ENCODE data around the gene BTF3.

DNA sequence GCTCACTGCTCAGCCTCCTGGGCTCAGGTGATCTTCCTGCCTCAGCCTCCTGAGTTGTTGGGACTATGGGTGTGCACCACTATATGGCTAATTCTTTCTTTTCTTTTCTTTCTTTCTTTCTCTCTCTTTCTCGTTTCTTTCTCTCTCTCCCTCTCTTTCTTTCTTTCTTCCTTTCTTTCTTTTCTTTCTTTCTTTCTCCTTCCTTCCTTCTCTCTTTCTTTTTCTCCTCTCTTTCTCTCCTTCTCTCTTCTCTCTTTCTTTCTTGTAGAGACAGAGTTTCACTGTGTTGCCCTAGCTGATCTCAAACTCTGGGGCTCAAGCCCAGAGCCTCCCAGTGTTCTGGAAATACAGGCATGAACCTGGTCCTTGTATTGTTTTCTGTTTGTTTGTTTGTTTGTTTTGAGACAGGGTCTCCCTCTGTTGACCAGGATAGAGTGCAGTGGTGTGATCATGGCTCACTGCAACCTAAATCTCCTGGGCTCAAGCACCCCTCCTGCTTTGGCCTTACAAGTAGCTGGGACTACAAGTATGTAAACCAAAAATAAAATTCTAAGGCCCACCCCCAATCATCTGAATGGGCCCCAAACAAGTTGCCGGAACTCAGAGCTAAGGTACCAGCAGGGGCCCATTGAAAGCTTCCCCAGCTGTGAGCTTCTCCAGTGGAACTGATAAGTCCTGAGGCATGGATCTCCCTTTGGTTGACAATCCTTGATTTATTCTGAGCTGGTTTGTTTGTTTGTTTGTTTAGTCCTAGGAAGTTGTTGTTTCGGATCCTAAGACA lies 11.9 kb upstream of the BTF3 start:
- TF ChIP-seq, protein P1, sequence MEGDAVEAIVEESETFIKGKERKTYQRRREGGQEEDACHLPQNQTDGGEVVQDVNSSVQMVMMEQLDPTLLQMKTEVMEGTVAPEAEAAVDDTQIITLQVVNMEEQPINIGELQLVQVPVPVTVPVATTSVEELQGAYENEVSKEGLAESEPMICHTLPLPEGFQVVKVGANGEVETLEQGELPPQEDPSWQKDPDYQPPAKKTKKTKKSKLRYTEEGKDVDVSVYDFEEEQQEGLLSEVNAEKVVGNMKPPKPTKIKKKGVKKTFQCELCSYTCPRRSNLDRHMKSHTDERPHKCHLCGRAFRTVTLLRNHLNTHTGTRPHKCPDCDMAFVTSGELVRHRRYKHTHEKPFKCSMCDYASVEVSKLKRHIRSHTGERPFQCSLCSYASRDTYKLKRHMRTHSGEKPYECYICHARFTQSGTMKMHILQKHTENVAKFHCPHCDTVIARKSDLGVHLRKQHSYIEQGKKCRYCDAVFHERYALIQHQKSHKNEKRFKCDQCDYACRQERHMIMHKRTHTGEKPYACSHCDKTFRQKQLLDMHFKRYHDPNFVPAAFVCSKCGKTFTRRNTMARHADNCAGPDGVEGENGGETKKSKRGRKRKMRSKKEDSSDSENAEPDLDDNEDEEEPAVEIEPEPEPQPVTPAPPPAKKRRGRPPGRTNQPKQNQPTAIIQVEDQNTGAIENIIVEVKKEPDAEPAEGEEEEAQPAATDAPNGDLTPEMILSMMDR (IDR thresholded peaks at IDR 0.05), result no peak
- TF ChIP-seq SIN3A (IDR thresholded peaks at IDR 0.05; ENCODE audit: borderline replicate concordance, insufficient read depth, low read depth, low read length) (no peak), POLR2AphosphoS5 (IDR thresholded peaks at IDR 0.05; ENCODE audit: low read depth, low read length) (no peak), TCF7L2 (IDR thresholded peaks at IDR 0.05; ENCODE audit: low read depth, low read length) (no peak)
- TF ChIP-seq, protein P2, sequence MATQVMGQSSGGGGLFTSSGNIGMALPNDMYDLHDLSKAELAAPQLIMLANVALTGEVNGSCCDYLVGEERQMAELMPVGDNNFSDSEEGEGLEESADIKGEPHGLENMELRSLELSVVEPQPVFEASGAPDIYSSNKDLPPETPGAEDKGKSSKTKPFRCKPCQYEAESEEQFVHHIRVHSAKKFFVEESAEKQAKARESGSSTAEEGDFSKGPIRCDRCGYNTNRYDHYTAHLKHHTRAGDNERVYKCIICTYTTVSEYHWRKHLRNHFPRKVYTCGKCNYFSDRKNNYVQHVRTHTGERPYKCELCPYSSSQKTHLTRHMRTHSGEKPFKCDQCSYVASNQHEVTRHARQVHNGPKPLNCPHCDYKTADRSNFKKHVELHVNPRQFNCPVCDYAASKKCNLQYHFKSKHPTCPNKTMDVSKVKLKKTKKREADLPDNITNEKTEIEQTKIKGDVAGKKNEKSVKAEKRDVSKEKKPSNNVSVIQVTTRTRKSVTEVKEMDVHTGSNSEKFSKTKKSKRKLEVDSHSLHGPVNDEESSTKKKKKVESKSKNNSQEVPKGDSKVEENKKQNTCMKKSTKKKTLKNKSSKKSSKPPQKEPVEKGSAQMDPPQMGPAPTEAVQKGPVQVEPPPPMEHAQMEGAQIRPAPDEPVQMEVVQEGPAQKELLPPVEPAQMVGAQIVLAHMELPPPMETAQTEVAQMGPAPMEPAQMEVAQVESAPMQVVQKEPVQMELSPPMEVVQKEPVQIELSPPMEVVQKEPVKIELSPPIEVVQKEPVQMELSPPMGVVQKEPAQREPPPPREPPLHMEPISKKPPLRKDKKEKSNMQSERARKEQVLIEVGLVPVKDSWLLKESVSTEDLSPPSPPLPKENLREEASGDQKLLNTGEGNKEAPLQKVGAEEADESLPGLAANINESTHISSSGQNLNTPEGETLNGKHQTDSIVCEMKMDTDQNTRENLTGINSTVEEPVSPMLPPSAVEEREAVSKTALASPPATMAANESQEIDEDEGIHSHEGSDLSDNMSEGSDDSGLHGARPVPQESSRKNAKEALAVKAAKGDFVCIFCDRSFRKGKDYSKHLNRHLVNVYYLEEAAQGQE (IDR thresholded peaks at IDR 0.05; ENCODE audit: insufficient read depth in 1 of 2, low read depth in 2 of 2, low read length in 1 of 2), result no peak

Measured in Panc1 (cell line).